ENCODE data around the gene DCC.

Gene DCC

GRCh38 chr18:53566626-53567025 lies 1226.6 kb downstream of the DCC start:
- no peak overlapping the region for H3K4me3 ChIP-seq (ENCODE audit: low read depth, low read length)

GRCh38 chr18:53567929-53568574 lies 1228.1 kb downstream of the DCC start:
- TF ChIP-seq CTCF (IDR thresholded peaks at IDR 0.05; ENCODE audit: borderline replicate concordance, insufficient read depth, low read depth, low read length) = peak; percentile 48; the same call in 1 of the 2 replicates
- no peak overlapping the region for H3K4me3 ChIP-seq (ENCODE audit: low read depth, low read length)

More at GRCh38 chr18:53566626-53567025, 1226.6 kb downstream of the DCC start:
- no peak for TF ChIP-seq CTCF (IDR thresholded peaks at IDR 0.05; ENCODE audit: borderline replicate concordance, insufficient read depth, low read depth, low read length)
